ENCODE data around the gene SAPCD1.

GRCh38 chr6:31730631-31731086, 31.8 kb upstream of the SAPCD1 start:
- no peak for TF ChIP-seq CTCF (IDR thresholded peaks at IDR 0.05)
- no peak for TF ChIP-seq SIN3A (IDR thresholded peaks at IDR 0.05; ENCODE audit: borderline replicate concordance, low read depth, low read length)
- no peak for TF ChIP-seq YY1 (IDR thresholded peaks at IDR 0.05; ENCODE audit: low read depth)
- TF ChIP-seq RFX5 (IDR thresholded peaks at IDR 0.05; ENCODE audit: low read length): no peak
- TF ChIP-seq POLR2AphosphoS5 (IDR thresholded peaks at IDR 0.05; ENCODE audit: low read depth, low read length): no peak
- TF ChIP-seq EP300 (IDR thresholded peaks at IDR 0.05; ENCODE audit: borderline replicate concordance in 1 of 2, low read depth in 1 of 2, low read length in 1 of 2): no peak
- no peak for TF ChIP-seq SMC3 (IDR thresholded peaks at IDR 0.05; ENCODE audit: low read depth, low read length)
- TF ChIP-seq JUND (IDR thresholded peaks at IDR 0.05): no peak
- no peak for TF ChIP-seq REST (IDR thresholded peaks at IDR 0.05; ENCODE audit: low read depth, low read length)
- no peak for TF ChIP-seq TEAD4 (IDR thresholded peaks at IDR 0.05; ENCODE audit: borderline replicate concordance, insufficient read depth)
- TF ChIP-seq EZH2phosphoT487 (IDR thresholded peaks at IDR 0.05; ENCODE audit: borderline replicate concordance, low read depth): no peak
- TF ChIP-seq, protein P1, sequence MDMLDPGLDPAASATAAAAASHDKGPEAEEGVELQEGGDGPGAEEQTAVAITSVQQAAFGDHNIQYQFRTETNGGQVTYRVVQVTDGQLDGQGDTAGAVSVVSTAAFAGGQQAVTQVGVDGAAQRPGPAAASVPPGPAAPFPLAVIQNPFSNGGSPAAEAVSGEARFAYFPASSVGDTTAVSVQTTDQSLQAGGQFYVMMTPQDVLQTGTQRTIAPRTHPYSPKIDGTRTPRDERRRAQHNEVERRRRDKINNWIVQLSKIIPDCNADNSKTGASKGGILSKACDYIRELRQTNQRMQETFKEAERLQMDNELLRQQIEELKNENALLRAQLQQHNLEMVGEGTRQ (IDR thresholded peaks at IDR 0.05; ENCODE audit: borderline replicate concordance, low read depth, low read length): no peak
- TF ChIP-seq NRF1 (IDR thresholded peaks at IDR 0.05; ENCODE audit: low read depth, low read length): no peak
- TF ChIP-seq TAF1 (IDR thresholded peaks at IDR 0.05; ENCODE audit: borderline replicate concordance, low read depth, low read length): no peak
